Tongue (tissue), 2 donors: Measurements from ENCODE around the gene ZMYND15. TPM values are rescaled to one million over a fixed set of nuclear protein-coding genes. Genes with fewer than 3 reads are reported as not detected.

Experiments
- DNase-seq: peaks from one replicate; pipeline ENCODE4 v3.0.0-alpha.2; 2015
- total RNA-seq: library from RNA; depleted of rRNA; stranded (reverse); fragments of >200 nt; gene quantifications from one replicate; pipeline ENCODE4 v1.2.3, GENCODE V29; 2014

ZMYND15 gene
- total RNA-seq, 1 donor from 2014 or later = not detected

GRCh38 chr17:4788159-4788806, 48.6 kb downstream of the ZMYND15 start:
- DNase-seq = no peak

DNA sequence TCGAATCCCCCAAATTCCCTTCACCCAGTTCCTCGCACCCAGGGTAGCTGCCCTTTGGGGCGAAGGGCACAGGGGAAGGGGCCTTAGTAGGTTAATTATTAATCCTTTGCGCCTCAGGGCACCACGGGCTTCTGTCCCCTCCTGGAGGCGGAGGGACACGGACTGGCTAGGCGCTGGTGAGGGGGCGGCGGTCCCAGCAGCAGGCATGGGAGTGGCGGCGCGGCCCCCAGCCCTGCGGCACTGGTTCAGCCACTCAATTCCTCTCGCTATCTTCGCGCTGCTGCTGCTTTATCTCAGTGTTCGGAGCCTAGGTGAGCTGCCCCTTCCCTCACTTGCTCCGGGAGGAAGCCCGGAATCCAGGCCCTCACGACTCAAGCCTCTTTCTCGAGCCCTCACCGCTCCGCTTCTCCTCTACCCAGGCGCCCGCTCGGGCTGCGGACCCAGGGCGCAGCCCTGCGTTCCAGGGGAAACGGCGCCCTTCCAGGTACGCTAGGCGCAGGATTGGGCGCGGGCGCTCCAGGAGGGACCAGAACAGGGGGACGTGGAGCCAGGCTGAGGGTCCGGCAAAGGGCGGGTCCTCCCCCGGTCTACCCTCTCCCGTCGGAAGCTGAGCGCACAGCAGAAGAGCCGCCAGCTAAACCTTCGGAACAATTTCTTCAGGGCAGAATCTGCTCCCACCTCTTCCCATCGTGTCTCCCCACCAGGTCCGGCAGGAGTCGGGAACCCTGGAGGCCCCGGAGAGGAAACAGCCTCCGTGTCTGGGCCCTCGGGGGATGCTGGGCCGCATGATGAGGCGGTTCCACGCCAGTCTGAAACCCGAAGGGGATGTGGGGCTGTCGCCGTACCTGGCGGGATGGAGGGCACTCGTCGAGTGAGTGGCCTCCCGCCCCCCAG, 49.4 kb downstream of the ZMYND15 start, which contains the start of gene GLTPD2:
Gene GLTPD2, plus strand, starts transcription at position 158 of the 894 bp plus-strand sequence. Its CDS starts 48 bp downstream, at position 206.
- DNase-seq = no peak

- DNase-seq = no peak
These were observed 50.0 kb downstream of the ZMYND15 start for GRCh38 chr17:4789701-4789950.

- peak; percentile 90 for DNase-seq
These were observed 50.5 kb downstream of the ZMYND15 start for GRCh38 chr17:4789951-4790704.

GRCh38 chr17:4790705-4791088, 51.1 kb downstream of the ZMYND15 start:
- no peak for DNase-seq

DNA sequence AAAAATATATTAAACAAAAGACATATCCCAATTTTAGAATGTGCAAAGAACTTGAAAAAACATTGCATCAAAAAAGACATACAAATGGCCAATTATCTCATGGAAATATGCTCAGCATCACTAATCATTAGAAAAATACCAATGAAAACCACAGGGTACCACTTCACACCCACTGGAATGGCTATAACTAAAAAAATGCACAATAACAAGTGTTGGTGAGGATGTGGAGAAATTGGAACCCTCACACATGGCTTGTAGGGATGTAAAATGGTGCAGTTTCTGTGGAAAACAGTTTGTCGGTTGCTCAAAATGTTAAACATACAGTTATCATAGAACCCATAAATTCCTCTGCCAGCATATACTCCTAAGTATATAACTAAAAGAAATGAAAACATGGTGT, 55.5 kb downstream of the ZMYND15 start:
- no peak for DNase-seq

Other genes starting within 250 kb of the ZMYND15 start
- gene SPNS2, start 241.0 kb upstream of the ZMYND15 start, total RNA-seq = 19.9 TPM
- gene MYBBP1A, start 184.4 kb upstream of the ZMYND15 start, total RNA-seq = 25.7 TPM
- gene GGT6, start 179.3 kb upstream of the ZMYND15 start, total RNA-seq = 10.5 TPM
- gene SMTNL2, start 155.3 kb upstream of the ZMYND15 start, total RNA-seq = 174 TPM
- gene ALOX15, start 98.2 kb upstream of the ZMYND15 start, total RNA-seq = 0.31 TPM
- gene PELP1, start 35.7 kb upstream of the ZMYND15 start, total RNA-seq = 43.6 TPM
- 14.6 TPM for gene ARRB2, start 29.2 kb upstream of the ZMYND15 start, total RNA-seq
- gene MED11, start 8.4 kb upstream of the ZMYND15 start, total RNA-seq = 14.9 TPM
- 4.8 TPM for gene CXCL16, start 95 bp downstream of the ZMYND15 start, total RNA-seq
- not detected for gene TM4SF5, start 32.1 kb downstream of the ZMYND15 start, total RNA-seq
- 13.1 TPM for gene VMO1, start 46.5 kb downstream of the ZMYND15 start, total RNA-seq
- gene GLTPD2, start 49.1 kb downstream of the ZMYND15 start, total RNA-seq = not detected
- 79.1 TPM for gene PSMB6, start 56.3 kb downstream of the ZMYND15 start, total RNA-seq
- 16.1 TPM for gene PLD2, start 67.3 kb downstream of the ZMYND15 start, total RNA-seq
- 51.4 TPM for gene MINK1, start 93.5 kb downstream of the ZMYND15 start, total RNA-seq
- gene C17orf107, start 159.7 kb downstream of the ZMYND15 start, total RNA-seq = 5.1 TPM
- gene CHRNE, start 163.3 kb downstream of the ZMYND15 start, total RNA-seq = 3.8 TPM
- gene GP1BA, start 192.4 kb downstream of the ZMYND15 start, total RNA-seq = not detected
- gene SLC25A11, start 200.2 kb downstream of the ZMYND15 start, total RNA-seq = 94.6 TPM
- gene RNF167, start 200.4 kb downstream of the ZMYND15 start, total RNA-seq = 20.3 TPM
- 168 TPM for gene PFN1, start 208.7 kb downstream of the ZMYND15 start, total RNA-seq
- gene ENO3, start 211.3 kb downstream of the ZMYND15 start, total RNA-seq = 4,089 TPM
- gene SPAG7, start 228.0 kb downstream of the ZMYND15 start, total RNA-seq = 68.2 TPM
- gene CAMTA2, start 247.8 kb downstream of the ZMYND15 start, total RNA-seq = 8.0 TPM